ENCODE results near the gene OR13C8. TPM values are rescaled to one million over a fixed set of nuclear protein-coding genes. Genes with fewer than 3 reads are reported as not detected.
"Not testable (repeated sequence)": the region's sequence is repeated elsewhere in the genome, so short reads cannot be mapped to it uniquely, and the experiment has no call there.

Gene OR13C8, protein sequence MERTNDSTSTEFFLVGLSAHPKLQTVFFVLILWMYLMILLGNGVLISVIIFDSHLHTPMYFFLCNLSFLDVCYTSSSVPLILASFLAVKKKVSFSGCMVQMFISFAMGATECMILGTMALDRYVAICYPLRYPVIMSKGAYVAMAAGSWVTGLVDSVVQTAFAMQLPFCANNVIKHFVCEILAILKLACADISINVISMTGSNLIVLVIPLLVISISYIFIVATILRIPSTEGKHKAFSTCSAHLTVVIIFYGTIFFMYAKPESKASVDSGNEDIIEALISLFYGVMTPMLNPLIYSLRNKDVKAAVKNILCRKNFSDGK
- total RNA-seq: not detected
- not detected for polyA plus RNA-seq
- long read RNA-seq, donor 1: 0 reads
- long read RNA-seq, donor 2: 0 reads

DNA sequence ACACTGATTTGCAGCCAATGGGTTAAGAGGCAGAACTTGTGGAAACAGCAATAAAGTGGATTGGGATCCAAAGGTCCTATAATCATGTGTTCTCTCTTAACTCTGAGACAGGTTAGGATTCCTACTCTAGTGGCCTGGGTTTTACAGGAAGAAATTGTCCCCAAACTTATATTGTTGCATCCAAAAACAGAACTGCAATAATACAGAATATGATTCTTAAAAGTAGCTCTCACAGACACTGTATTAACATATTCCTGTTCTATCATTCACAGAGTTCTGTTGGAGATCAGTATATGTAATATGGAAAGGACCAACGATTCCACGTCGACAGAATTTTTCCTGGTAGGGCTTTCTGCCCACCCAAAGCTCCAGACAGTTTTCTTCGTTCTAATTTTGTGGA lies at the start of gene OR13C8:
TSS of gene OR13C8 (plus strand) at position 301 of the 400 bp plus-strand sequence. CDS start at position 301, 0 bp downstream.
- Histone ChIP-seq H3K27ac (ENCODE audit: low read depth in 1 of 2, low read length in 2 of 2) (no peak within 1 kb of the TSS), H3K27me3 (ENCODE audit: control insufficient read depth in 1 of 2, insufficient read depth in 2 of 2, low read length in 1 of 2) (no peaks in the 10 kb centered on the region), H3K9me3 (ENCODE audit: control insufficient read depth, low read length) (no peaks in the 10 kb centered on the region), H3K4me1 (ENCODE audit: control insufficient read depth in 1 of 2, insufficient read depth in 2 of 2, low read length in 2 of 2) (no peaks in the 10 kb centered on the region), H3K36me3 (ENCODE audit: control insufficient read depth in 1 of 2, insufficient read depth in 2 of 2, low read length in 1 of 2) (no peaks in the 10 kb centered on the region), H3K4me3 (ENCODE audit: low read length in 2 of 2) (no peak within 1 kb of the TSS)
- ATAC-seq (ENCODE audit: low FRiP score) (no peak), DNase-seq (no peak)
- 86 to 90% methylated on average over 4 of the region's 4 CpGs for WGBS, 2 donors
- intact Hi-C loops (cut with DNase I): no loop called here

DNA sequence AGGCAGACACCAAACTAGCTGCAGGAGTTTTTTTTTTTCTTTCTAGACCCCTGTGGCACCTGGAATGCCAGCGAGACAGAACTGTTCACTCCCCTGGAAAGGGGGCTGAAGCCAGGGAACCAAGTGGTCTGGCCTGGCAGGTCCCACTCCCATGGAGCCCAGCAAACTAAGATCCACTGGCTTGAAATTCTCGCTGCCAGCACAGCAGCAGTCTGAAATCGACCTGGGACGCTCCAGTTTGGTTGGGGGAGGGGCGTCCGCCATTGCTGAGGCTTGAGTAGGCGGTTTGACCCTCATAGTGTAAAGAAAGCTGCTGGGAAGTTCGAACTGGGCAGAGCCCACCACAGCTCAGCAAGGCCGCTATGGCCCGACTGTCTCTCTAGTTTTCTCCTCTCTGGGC lies 48.7 kb upstream of the OR13C8 start:
- H3K9me3 ChIP-seq (ENCODE audit: control insufficient read depth, low read length); H3K4me3 ChIP-seq (ENCODE audit: low read length in 2 of 2); intact Hi-C loops (cut with DNase I); H3K27me3 ChIP-seq (ENCODE audit: control insufficient read depth in 1 of 2, insufficient read depth in 2 of 2, low read length in 1 of 2); H3K36me3 ChIP-seq (ENCODE audit: control insufficient read depth in 1 of 2, insufficient read depth in 2 of 2, low read length in 1 of 2); H3K27ac ChIP-seq (ENCODE audit: low read depth in 1 of 2, low read length in 2 of 2); ATAC-seq (ENCODE audit: low FRiP score); DNase-seq; H3K4me1 ChIP-seq (ENCODE audit: control insufficient read depth in 1 of 2, insufficient read depth in 2 of 2, low read length in 2 of 2): not testable (repeated sequence)
- 85 to 87% methylated on average over 10 of the region's 10 CpGs for WGBS, 2 donors

DNA sequence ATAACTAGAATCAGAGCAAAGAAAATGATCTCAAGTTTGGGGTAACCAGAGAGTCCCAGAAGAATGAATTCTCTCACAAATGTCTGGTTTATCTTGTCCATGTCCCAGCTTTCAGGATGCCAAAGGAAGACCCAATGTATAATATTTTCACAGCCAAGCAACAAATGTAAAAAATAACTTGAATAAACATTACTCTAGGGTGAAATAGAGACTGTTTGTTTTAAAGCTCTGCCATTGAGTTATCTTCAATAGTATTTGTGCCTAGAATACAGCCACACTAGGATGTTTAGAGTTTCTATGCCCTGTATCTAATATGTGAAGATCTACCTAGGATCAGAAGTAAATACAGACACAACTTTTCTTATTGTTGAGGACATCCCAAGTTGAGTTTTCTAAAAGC lies 41.9 kb upstream of the OR13C8 start, which contains the start of gene OR13C4:
TSS of gene OR13C4 (minus strand) at position 101 of the 400 bp plus-strand sequence. CDS start at position 101, 0 bp downstream.
- H3K36me3 ChIP-seq (ENCODE audit: control insufficient read depth in 1 of 2, insufficient read depth in 2 of 2, low read length in 1 of 2): no peaks in the 10 kb centered on the region
- no peak for DNase-seq
- no peaks in the 10 kb centered on the region for H3K4me1 ChIP-seq (ENCODE audit: control insufficient read depth in 1 of 2, insufficient read depth in 2 of 2, low read length in 2 of 2)
- no peak within 1 kb of the TSS for H3K4me3 ChIP-seq (ENCODE audit: low read length in 2 of 2)
- intact Hi-C loops (cut with DNase I): no loop called here
- H3K27ac ChIP-seq (ENCODE audit: low read depth in 1 of 2, low read length in 2 of 2): no peak within 1 kb of the TSS
- ATAC-seq (ENCODE audit: low FRiP score): no peak
- no peaks in the 10 kb centered on the region for H3K27me3 ChIP-seq (ENCODE audit: control insufficient read depth in 1 of 2, insufficient read depth in 2 of 2, low read length in 1 of 2)
- H3K9me3 ChIP-seq (ENCODE audit: control insufficient read depth, low read length): no peaks in the 10 kb centered on the region

DNA sequence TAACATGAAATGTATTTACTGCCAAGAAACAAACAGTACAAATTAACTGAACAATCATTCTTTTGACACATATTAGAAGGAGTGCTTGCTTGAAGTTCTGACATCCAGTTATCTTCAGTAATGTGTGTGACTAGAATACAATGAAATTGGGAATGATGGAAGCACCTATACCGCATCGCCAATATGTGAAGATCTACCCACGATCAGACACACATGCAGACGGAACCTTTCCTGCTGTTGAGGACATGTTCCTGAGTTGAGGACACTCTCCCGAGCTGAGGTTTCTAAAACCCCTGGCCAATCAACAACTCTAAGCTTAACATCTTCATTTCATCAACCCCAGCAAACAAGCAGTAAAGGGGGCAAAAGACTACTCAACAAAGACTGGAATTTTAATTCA lies 32.2 kb upstream of the OR13C8 start, which contains the start of gene OR13C3:
TSS of gene OR13C3 (minus strand) at position 101 of the 400 bp plus-strand sequence. CDS start 133 bp downstream, outside the sequence.
- Histone ChIP-seq H3K27me3 (ENCODE audit: control insufficient read depth in 1 of 2, insufficient read depth in 2 of 2, low read length in 1 of 2) (no peaks in the 10 kb centered on the region), H3K36me3 (ENCODE audit: control insufficient read depth in 1 of 2, insufficient read depth in 2 of 2, low read length in 1 of 2) (no peaks in the 10 kb centered on the region), H3K4me1 (ENCODE audit: control insufficient read depth in 1 of 2, insufficient read depth in 2 of 2, low read length in 2 of 2) (no peaks in the 10 kb centered on the region), H3K27ac (ENCODE audit: low read depth in 1 of 2, low read length in 2 of 2) (no peak within 1 kb of the TSS), H3K4me3 (ENCODE audit: low read length in 2 of 2) (no peak within 1 kb of the TSS), H3K9me3 (ENCODE audit: control insufficient read depth, low read length) (no peaks in the 10 kb centered on the region)
- DNase-seq: no peak
- WGBS, 2 donors: 89 to 92% methylated on average over 5 of the region's 5 CpGs
- ATAC-seq (ENCODE audit: low FRiP score): no peak
- intact Hi-C loops (cut with DNase I): no loop called here

DNA sequence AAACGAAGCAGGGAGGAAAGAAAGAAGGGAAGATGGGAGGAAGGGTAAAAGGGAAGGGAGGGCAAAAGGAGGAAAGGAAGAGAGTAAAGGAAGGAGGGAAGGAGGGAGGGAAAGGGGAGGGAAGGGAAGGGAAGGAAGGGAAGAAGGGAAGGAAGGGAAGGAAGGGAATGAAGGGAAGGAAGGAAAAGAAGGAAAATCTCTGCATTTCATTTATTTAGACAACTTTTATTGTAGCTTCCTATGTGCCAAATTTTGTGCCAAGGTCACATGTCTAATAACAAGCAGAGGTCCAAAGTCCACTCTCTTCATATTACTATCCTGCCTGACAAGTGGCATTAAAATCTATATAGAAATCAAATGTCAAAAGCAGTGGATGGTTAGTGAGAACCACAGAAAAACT lies 29.7 kb upstream of the OR13C8 start:
- Histone ChIP-seq H3K9me3 (ENCODE audit: control insufficient read depth, low read length) (no peaks in the 10 kb centered on the region), H3K36me3 (ENCODE audit: control insufficient read depth in 1 of 2, insufficient read depth in 2 of 2, low read length in 1 of 2) (no peaks in the 10 kb centered on the region), H3K27ac (ENCODE audit: low read depth in 1 of 2, low read length in 2 of 2) (no peak overlapping the region), H3K27me3 (ENCODE audit: control insufficient read depth in 1 of 2, insufficient read depth in 2 of 2, low read length in 1 of 2) (no peaks in the 10 kb centered on the region), H3K4me1 (ENCODE audit: control insufficient read depth in 1 of 2, insufficient read depth in 2 of 2, low read length in 2 of 2) (no peaks in the 10 kb centered on the region), H3K4me3 (ENCODE audit: low read length in 2 of 2) (no peak overlapping the region)
- DNase-seq (no peak), ATAC-seq (ENCODE audit: low FRiP score) (no peak)
- intact Hi-C loops (cut with DNase I): no loop called here
- 40 to 47% methylated on average over 1 of the region's 1 CpG for WGBS, 2 donors

DNA sequence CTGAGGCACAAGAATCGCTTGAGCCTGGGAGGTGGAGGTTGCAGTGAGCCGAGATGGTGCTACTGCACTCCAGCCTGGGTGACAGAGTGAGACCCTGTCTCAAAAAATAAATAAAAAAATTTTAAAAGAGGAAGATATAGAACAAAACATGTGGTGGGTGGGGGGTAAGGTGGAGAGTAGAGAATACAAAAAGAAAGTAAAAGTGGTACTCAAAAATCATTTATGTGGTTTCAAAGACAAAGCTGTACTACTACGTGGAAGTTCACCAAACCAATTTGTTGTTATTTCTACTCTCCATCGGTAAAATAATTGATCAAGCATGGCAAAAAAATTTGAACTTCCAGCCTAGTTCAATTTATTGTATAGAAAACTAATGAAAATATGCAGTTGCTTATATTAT lies 24.3 kb upstream of the OR13C8 start:
- Histone ChIP-seq H3K36me3 (ENCODE audit: control insufficient read depth in 1 of 2, insufficient read depth in 2 of 2, low read length in 1 of 2) (no peaks in the 10 kb centered on the region), H3K4me1 (ENCODE audit: control insufficient read depth in 1 of 2, insufficient read depth in 2 of 2, low read length in 2 of 2) (no peaks in the 10 kb centered on the region), H3K4me3 (ENCODE audit: low read length in 2 of 2) (no peak overlapping the region), H3K27me3 (ENCODE audit: control insufficient read depth in 1 of 2, insufficient read depth in 2 of 2, low read length in 1 of 2) (no peaks in the 10 kb centered on the region), H3K27ac (ENCODE audit: low read depth in 1 of 2, low read length in 2 of 2) (no peak overlapping the region), H3K9me3 (ENCODE audit: control insufficient read depth, low read length) (peaks cover 2% of the 10 kb centered on the region)
- no peak for ATAC-seq (ENCODE audit: low FRiP score)
- intact Hi-C loops (cut with DNase I): no loop called here
- 89% methylated on average over 4 of the region's 4 CpGs for WGBS, 2 donors
- no peak for DNase-seq

DNA sequence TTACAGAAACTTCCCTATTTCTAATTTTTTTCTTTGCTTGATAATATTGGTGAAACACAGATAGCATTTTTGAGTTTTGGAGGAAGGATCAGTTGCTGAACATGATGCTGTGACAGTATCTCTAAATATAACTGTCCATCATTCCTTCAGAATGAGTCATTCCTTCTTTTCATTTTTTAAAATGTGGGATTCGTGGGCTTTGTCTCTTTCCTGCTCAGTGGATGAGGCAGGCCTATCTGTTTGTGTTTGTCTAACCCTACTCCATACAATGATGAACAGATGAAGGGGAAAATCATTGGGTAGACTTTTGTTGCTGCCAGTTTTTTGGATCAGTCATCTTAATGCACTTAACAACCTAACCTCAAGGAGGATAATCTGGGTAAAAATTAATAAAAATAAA lies 15.7 kb upstream of the OR13C8 start:
- ATAC-seq (ENCODE audit: low FRiP score): no peak
- Histone ChIP-seq H3K27ac (ENCODE audit: low read depth in 1 of 2, low read length in 2 of 2) (no peak overlapping the region), H3K36me3 (ENCODE audit: control insufficient read depth in 1 of 2, insufficient read depth in 2 of 2, low read length in 1 of 2) (no peaks in the 10 kb centered on the region), H3K4me1 (ENCODE audit: control insufficient read depth in 1 of 2, insufficient read depth in 2 of 2, low read length in 2 of 2) (no peaks in the 10 kb centered on the region), H3K27me3 (ENCODE audit: control insufficient read depth in 1 of 2, insufficient read depth in 2 of 2, low read length in 1 of 2) (no peaks in the 10 kb centered on the region), H3K4me3 (ENCODE audit: low read length in 2 of 2) (no peak overlapping the region), H3K9me3 (ENCODE audit: control insufficient read depth, low read length) (peaks cover 2% of the 10 kb centered on the region)
- 27 to 29% methylated on average over 1 of the region's 1 CpG for WGBS, 2 donors
- DNase-seq: no peak
- intact Hi-C loops (cut with DNase I): no loop called here

DNA sequence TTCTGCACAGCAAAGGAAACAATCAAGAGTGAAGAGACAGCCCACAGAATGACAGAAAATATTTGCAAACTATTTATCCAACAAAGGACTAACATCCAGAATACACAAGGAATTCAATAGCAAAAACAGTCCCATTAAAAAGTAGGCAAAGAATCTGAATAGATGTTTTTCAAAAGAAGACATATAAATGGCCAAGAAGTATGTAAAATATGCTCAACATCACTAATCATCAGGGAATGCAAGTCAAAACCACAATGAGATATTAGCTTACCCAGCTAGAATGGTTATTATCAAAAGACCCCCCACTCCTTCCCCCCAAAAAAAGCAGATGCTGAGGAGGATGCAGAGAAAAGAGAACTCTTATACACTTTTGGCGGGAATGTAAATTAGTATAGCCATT lies 13.4 kb upstream of the OR13C8 start:
- Histone ChIP-seq H3K4me1 (ENCODE audit: control insufficient read depth in 1 of 2, insufficient read depth in 2 of 2, low read length in 2 of 2) (no peaks in the 10 kb centered on the region), H3K9me3 (ENCODE audit: control insufficient read depth, low read length) (no peaks in the 10 kb centered on the region), H3K27me3 (ENCODE audit: control insufficient read depth in 1 of 2, insufficient read depth in 2 of 2, low read length in 1 of 2) (no peaks in the 10 kb centered on the region), H3K4me3 (ENCODE audit: low read length in 2 of 2) (no peak overlapping the region), H3K36me3 (ENCODE audit: control insufficient read depth in 1 of 2, insufficient read depth in 2 of 2, low read length in 1 of 2) (no peaks in the 10 kb centered on the region), H3K27ac (ENCODE audit: low read depth in 1 of 2, low read length in 2 of 2) (no peak overlapping the region)
- intact Hi-C loops (cut with DNase I): no loop called here
- WGBS, 2 donors: 68 to 82% methylated on average over 1 of the region's 1 CpG
- ATAC-seq (ENCODE audit: low FRiP score) (no peak), DNase-seq (no peak)

Data from aorta (tissue), 5 donors.